GM18502 (cell line): ENCODE data around the gene GSS.

Experiments used
- ATAC-seq: cut with Tn5 transposase; IDR thresholded peaks from one replicate; pipeline ENCODE4 v1.9.1; 2021; ENCODE audit warnings: mild to moderate bottlenecking; ENCODE audit not compliant: unreplicated experiment, poor library complexity

GSS gene

DNA sequence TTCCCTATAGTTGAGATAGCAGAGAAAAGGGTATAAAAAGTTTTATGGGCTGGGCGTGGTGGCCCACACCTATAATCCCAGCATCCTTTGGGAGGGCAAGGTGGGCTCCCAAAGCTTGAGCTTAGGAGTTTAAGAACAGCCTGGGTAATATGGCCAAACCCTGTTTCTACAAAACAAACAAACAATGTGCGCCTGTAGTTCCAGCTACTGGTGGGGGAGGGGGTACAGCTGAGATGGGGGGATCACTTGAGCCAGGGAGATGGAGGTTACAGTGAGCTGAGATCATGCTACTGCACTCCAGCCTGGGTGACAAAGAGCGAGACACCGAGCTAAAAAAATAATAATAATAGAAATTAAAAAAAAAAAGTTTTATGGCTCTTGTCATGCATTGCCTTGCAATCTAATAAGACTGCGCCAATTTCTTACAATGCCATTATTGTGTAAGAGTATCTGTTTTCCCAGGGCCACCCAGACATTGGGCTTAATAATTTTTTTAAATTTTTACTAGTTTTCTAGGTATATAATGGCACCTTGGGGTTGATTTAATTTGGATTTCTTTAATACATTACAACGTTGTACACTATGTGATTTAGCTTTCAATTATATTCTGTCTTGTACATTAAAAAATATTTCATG, 75.3 kb downstream of the GSS start:
- no peak for ATAC-seq
